GM21576 (cell line): ENCODE measurements around the gene CLSTN2.

Experiments
- ATAC-seq: cut with Tn5 transposase; IDR thresholded peaks from one replicate; pipeline ENCODE4 v1.9.1; 2021; ENCODE audit warnings: mild to moderate bottlenecking, moderate library complexity; ENCODE audit not compliant: unreplicated experiment

Gene CLSTN2

DNA sequence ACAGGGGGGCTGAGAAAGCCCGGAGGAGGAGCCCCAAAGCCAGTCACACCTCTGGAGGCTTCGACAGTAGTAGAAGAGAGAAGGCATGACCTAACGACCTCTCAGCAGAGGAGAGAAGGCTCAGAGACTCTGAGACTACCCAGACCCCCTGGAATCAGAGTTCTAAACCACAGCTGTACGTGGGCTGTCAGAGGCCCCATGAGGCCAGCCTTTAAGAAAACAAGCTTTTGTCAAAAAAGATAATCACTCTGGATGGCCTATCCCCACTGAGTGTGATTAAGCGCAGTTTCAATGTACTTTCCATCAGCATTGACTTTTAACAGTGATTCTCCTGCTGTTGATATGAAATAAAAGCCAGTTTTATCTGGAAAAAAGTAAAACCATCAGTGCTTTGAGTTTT lies 330.3 kb downstream of the CLSTN2 start:
- no peak for ATAC-seq

GRCh38 chr3:140268103-140268502 lies 333.1 kb downstream of the CLSTN2 start:
- ATAC-seq = no peak

DNA sequence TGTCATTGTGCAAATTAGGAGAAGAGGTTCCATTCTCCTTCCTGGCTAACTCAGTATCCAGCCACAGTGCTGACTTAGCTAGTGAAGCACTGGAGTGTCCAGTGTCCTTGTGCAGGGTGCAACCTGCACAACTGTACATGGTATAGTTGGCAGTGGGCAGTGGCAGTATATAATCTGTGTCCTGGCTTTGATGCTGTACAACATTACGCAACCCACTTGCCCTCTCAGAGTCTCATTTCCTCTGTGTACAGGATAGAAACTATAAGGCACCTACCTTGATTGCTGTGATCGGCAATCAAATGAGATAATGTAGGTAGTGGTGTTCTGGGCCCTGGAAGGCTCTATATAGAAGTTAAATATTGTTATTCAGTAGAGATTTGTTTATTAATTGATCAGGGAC lies 333.6 kb downstream of the CLSTN2 start:
- no peak for ATAC-seq

DNA sequence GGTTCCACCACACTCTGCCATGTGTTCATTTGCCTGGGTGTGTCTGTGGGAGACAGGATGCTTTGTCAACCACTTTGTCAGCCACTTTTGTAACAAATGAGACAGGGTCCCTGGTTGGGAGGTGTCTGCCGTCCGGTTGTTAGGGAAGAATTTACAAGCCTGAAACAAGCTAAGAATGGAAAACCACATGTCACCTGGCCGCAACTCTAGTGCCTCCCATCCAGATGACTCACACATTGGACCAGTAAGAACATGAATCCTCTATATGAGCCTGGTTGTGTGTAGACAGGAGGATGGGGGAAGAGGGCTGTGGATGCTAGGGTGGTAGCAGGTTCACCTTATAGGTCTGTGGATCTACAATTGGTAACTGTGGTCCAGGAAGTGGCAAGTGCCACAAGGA lies 335.3 kb downstream of the CLSTN2 start:
- ATAC-seq = no peak

- no peak for ATAC-seq
Observed at GRCh38 chr3:140273542-140274195, 338.7 kb downstream of the CLSTN2 start.

- ATAC-seq = no peak
Observed at GRCh38 chr3:140274429-140274828, 339.4 kb downstream of the CLSTN2 start.

- ATAC-seq = no peak
Observed at GRCh38 chr3:140276703-140277102, 341.7 kb downstream of the CLSTN2 start.

GRCh38 chr3:140277886-140278285 lies 342.9 kb downstream of the CLSTN2 start:
- ATAC-seq = no peak

DNA sequence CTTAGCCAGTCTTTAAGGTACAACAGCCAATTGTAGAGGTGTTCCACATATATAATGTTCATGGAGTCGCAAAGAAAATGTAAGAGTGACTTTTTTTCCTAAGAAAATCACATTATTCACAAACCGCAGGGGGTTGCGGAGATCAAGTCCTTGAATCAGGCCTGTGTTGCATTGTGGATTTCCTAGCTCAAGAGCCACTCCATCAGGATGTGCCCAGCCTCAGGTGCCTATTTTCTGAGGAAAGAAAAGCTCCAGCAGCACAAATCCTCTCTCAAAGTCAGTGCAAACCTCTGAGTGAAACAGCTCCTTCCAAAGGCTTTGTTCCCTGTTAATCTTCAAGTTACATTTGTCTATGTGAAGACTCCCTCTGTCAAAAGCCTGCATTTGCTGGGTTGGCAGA lies 349.4 kb downstream of the CLSTN2 start:
- ATAC-seq = no peak

DNA sequence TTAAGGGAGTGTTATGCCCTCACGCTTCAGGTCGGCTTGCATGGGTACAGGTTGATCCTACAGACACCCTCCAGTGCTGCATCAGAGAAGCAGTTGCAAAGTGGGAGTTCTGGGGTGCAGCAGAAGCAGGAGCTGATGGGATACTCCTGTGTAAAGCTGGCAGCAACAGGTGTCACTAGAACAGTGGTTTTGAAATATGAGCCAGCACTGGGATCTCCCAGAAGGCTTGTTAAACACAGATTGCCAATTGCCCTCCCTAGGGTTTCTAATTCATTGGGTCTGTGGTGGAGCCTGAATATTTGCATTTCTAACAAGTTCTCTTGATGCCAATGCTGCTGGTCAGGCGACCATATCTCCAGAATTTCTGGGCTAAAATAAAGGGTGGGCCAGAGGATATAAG lies 350.4 kb downstream of the CLSTN2 start:
- no peak for ATAC-seq

DNA sequence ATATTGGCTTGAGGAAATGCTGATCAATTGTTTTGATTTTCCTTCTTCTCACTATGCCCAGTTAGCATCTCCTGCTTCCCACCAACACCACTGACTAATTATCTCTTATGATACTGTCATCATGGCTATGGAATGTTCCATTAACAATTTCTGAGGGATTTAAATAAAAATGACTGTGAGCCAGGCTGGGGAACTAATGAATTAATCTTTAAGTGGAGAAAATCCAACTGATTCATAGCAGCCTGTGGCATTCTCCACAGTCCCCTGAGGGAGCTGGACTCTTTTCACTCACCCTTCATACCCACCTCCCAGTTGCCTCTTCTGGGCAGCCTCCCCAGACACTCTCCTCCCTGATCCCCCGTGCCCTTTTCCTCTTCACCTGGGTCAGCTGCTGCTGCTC lies 353.6 kb downstream of the CLSTN2 start:
- ATAC-seq = no peak

DNA sequence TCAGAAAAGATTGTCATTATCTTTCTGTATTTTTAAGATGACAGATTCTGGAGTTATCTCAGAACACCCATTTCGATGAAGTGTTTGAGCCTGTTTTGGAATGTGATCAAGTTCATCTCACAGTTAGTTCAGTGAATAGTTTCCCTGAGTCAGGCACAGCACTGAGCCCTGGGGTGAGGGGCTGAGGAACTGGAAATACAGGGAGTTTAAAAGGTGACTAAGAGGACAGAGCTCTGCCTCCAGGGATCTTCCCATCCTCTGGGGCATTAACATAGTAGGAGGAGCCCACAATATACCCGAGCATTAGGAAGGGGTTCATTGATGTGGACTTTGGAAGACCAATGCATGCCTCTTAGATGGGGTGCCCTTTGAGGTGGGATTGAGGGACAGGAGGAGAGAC lies 355.1 kb downstream of the CLSTN2 start:
- no peak for ATAC-seq

GRCh38 chr3:140292170-140292569 lies 357.2 kb downstream of the CLSTN2 start:
- no peak for ATAC-seq

- ATAC-seq = no peak
Observed at GRCh38 chr3:140292684-140293083, 357.7 kb downstream of the CLSTN2 start.

DNA sequence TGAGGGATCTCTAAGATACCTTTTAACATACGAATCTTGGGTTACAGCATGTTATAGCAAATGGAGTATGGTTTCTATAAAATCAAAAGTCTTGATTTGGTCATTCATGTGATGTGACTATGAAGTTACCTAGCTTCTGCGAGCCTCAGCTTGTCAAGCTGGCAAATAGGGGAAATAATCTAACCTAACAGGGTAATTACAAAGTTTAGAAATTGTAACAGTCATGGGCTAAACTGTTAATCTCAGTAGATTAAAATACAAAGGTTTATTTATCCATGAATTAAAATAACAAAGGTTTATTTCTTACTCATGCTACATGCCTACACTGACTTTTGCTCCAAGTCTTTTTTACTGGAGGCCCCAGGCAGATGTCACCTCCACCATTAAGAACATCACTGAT lies 359.1 kb downstream of the CLSTN2 start:
- no peak for ATAC-seq

GRCh38 chr3:140296796-140297352 lies 361.9 kb downstream of the CLSTN2 start:
- no peak for ATAC-seq

GRCh38 chr3:140298043-140298442 lies 363.1 kb downstream of the CLSTN2 start:
- ATAC-seq = no peak

- no peak for ATAC-seq
Observed at GRCh38 chr3:140298569-140299070, 363.6 kb downstream of the CLSTN2 start.

- no peak for ATAC-seq
Observed at GRCh38 chr3:140303875-140304274, 368.9 kb downstream of the CLSTN2 start.

DNA sequence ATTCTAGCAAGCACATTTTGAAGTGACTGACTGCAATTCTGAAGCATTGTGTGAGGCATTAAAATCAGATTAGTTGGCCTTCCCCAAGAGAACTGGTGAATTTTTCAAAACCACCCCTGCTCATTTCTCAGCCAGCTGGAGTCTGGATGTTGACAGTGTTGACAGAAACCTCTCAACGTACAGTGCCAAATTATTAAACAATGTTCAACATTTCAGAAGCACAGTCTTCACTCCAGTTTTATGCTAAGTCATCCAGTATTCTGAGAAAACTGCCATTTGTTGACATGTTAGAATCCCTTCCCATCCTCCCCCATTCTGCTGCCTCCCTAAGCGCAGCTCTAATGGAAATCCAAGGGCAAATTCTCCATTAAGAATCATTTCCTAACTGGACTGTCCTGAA lies 373.6 kb downstream of the CLSTN2 start:
- ATAC-seq = no peak

- ATAC-seq = no peak
Observed at GRCh38 chr3:140311428-140311827, 376.4 kb downstream of the CLSTN2 start.

GRCh38 chr3:140315955-140316354 lies 381.0 kb downstream of the CLSTN2 start:
- ATAC-seq = no peak

GRCh38 chr3:140316466-140316865 lies 381.5 kb downstream of the CLSTN2 start:
- no peak for ATAC-seq
